ENCODE data around the gene TRIP13.
A peak's percentile ranks its signal among the peaks of the same experiment; 100 is the strongest.

The TRIP13 gene

GRCh38 chr5:889075-889710 is 3.5 kb upstream of the TRIP13 start:
- Histone ChIP-seq H3K9me3 (ENCODE audit: control insufficient read depth, low read length) (no peaks in the 10 kb centered on the region), H2AFZ (no peak overlapping the region), H3K27me3 (ENCODE audit: control insufficient read depth, insufficient read depth, low read length) (no peaks in the 10 kb centered on the region), H3K9ac (no peak overlapping the region), H3K4me3 (ENCODE audit: low read depth, low read length) (no peak overlapping the region), H3K4me1 (peaks cover 3% of the 10 kb centered on the region), H3K36me3 (ENCODE audit: control insufficient read depth, insufficient read depth, low read length) (no peaks in the 10 kb centered on the region), H3K27ac (no peak overlapping the region), H3K4me2 (ENCODE audit: low read length) (no peak overlapping the region), H3K79me2 (peaks cover 12% of the 10 kb centered on the region)
- no peak for TF ChIP-seq CTCF (IDR thresholded peaks at IDR 0.05)

- H3K9ac ChIP-seq: no peak overlapping the region
- TF ChIP-seq CTCF (IDR thresholded peaks at IDR 0.05): no peak
- H3K27ac ChIP-seq: no peak overlapping the region
- H3K27me3 ChIP-seq (ENCODE audit: control insufficient read depth, insufficient read depth, low read length): no peaks in the 10 kb centered on the region
- H3K4me3 ChIP-seq (ENCODE audit: low read depth, low read length): peak overlapping the region; percentile 87
- H3K79me2 ChIP-seq: peaks cover 12% of the 10 kb centered on the region
- peak overlapping the region; percentile 90 for H3K4me2 ChIP-seq (ENCODE audit: low read length)
- no peaks in the 10 kb centered on the region for H3K36me3 ChIP-seq (ENCODE audit: control insufficient read depth, insufficient read depth, low read length)
- H3K4me1 ChIP-seq: peaks cover 3% of the 10 kb centered on the region
- no peaks in the 10 kb centered on the region for H3K9me3 ChIP-seq (ENCODE audit: control insufficient read depth, low read length)
- no peak overlapping the region for H2AFZ ChIP-seq
Measured at GRCh38 chr5:891117-891836, 1.4 kb upstream of the TRIP13 start.

GRCh38 chr5:891837-892393 is 769 bp upstream of the TRIP13 start:
- Histone ChIP-seq H3K4me2 (ENCODE audit: low read length) (peak overlapping the region; percentile 90), H2AFZ (peak overlapping the region; percentile 85), H3K36me3 (ENCODE audit: control insufficient read depth, insufficient read depth, low read length) (no peaks in the 10 kb centered on the region), H3K79me2 (peaks cover 12% of the 10 kb centered on the region), H3K9ac (peak overlapping the region; percentile 55), H3K4me3 (ENCODE audit: low read depth, low read length) (peak overlapping the region; percentile 87), H3K27ac (peak overlapping the region; percentile 61), H3K9me3 (ENCODE audit: control insufficient read depth, low read length) (no peaks in the 10 kb centered on the region), H3K27me3 (ENCODE audit: control insufficient read depth, insufficient read depth, low read length) (no peaks in the 10 kb centered on the region), H3K4me1 (peaks cover 3% of the 10 kb centered on the region)
- no peak for TF ChIP-seq CTCF (IDR thresholded peaks at IDR 0.05)

GRCh38 chr5:893137-893506 is 438 bp downstream of the TRIP13 start:
- Histone ChIP-seq H3K27ac (no peak overlapping the region), H3K4me1 (peaks cover 3% of the 10 kb centered on the region), H3K27me3 (ENCODE audit: control insufficient read depth, insufficient read depth, low read length) (no peaks in the 10 kb centered on the region), H3K9me3 (ENCODE audit: control insufficient read depth, low read length) (no peaks in the 10 kb centered on the region), H3K4me3 (ENCODE audit: low read depth, low read length) (no peak overlapping the region), H3K4me2 (ENCODE audit: low read length) (peak overlapping the region; percentile 90), H3K9ac (no peak overlapping the region), H3K36me3 (ENCODE audit: control insufficient read depth, insufficient read depth, low read length) (no peaks in the 10 kb centered on the region), H2AFZ (peak overlapping the region; percentile 82), H3K79me2 (peaks cover 12% of the 10 kb centered on the region)
- TF ChIP-seq CTCF (IDR thresholded peaks at IDR 0.05): no peak

All from parathyroid adenoma (tissue), 2 donors.